Adrenal gland (tissue), 12 donors: Measurements from ENCODE around the gene PLSCR5. TPM values are rescaled to one million over a fixed set of nuclear protein-coding genes. Genes with fewer than 3 reads are reported as not detected.

Experiments
- DNase-seq, 7 donors: peaks; one replicate each; pipeline ENCODE4 v3.0.0-alpha.2; 2019 to 2020
- H3K27ac ChIP-seq, 5 donors: fragments of 200-600 bp; sonication (generic) in 4 of 5; 1 replicate in 3 of 5; 2 replicates in 2 of 5; pipeline versions ENCODE4 v1.5.1 to v1.8.0; 2016 to 2020; ENCODE audit warnings: mild to moderate bottlenecking in 1 of 5
- H3K27me3 ChIP-seq: fragments of 200-600 bp; 2 replicates; pipeline ENCODE4 v1.8.0; 2021
- H3K36me3 ChIP-seq, 2 donors: fragments of 200-600 bp; replicated peaks in 1 of 2; 1 replicate in 1 of 2; 2 replicates in 1 of 2; pipeline versions ENCODE4 v1.5.1 to v1.8.0; 2018 to 2022
- H3K4me1 ChIP-seq, 2 donors: fragments of 200-600 bp; replicated peaks in 1 of 2; 1 replicate in 1 of 2; 2 replicates in 1 of 2; pipeline versions ENCODE4 v1.5.1 to v1.8.0; 2018 to 2021
- H3K4me3 ChIP-seq, 4 donors: fragments of 200-600 bp; sonication (generic) in 3 of 4; one replicate each; pipeline ENCODE4 v1.5.1; 2016 to 2018
- H3K9me3 ChIP-seq, 3 donors: fragments of 200-600 bp; sonication (generic) in 1 of 3; replicated peaks in 1 of 3; 1 replicate in 2 of 3; 2 replicates in 1 of 3; pipeline versions ENCODE4 v1.5.1 to v1.8.0; 2016 to 2021
- CTCF ChIP-seq, 6 experiments: fragments of 450-650 bp in 4 of 6; fragments of 200-600 bp in 2 of 6; sonication (generic) in 1 of 6; IDR thresholded peaks; 1 replicate in 5 of 6; 2 replicates in 1 of 6; pipeline versions ENCODE4 v1.5.1 to v1.8.0; 2016 to 2021; ENCODE audit warnings: antibody characterized with exemption in 6 of 6, mild to moderate bottlenecking in 2 of 6, moderate library complexity in 1 of 6
- POLR2A ChIP-seq, 2 donors: fragments of 450-650 bp; IDR thresholded peaks; one replicate each; pipeline ENCODE4 v1.6.1; 2017; ENCODE audit warnings: antibody characterized with exemption in 2 of 2, mild to moderate bottlenecking in 2 of 2, moderate library complexity in 1 of 2
- WGBS, 4 donors: extraction: QIAGEN DNeasy Blood & Tissue Kit in 2 of 4; methylation state at CpG; one replicate each; pipeline versions ENCODE4 v1.1.5 to v1.1.7; 2013 to 2017; 5-methylcytosine and 5-hydroxymethylcytosine counted together
- intact Hi-C, 2 donors: fragments of 100-400 bp; cut with DNase I; formaldehyde crosslinking; loops; one replicate each; pipeline versions ENCODE4 v1.14.1 to v1.15.0; 2022 to 2023
- polyA plus RNA-seq, 3 donors: library from polyadenylated mRNA; stranded (reverse); fragments of 200-250 nt in 2 of 3; fragments of 350-450 nt in 1 of 3; fragmentation: Illumina TruSeq in 1 of 3; extraction: RNeasy Lipid Tissue Mini Kit (QIAGEN cat#74804) in 1 of 3; gene quantifications; one replicate each; pipeline ENCODE4 v1.2.3, GENCODE V29; 2013 to 2014
- total RNA-seq, 9 donors: library from RNA; depleted of rRNA in 4 of 9; stranded (reverse); fragments of >200 nt in 4 of 9; fragments of 120-200 nt in 1 of 9; fragmentation: NEBNext Ultra II Directional in 1 of 9; extraction: Animal tissue kit (Norgen Biotek cat#: 25700) in 1 of 9; gene quantifications; one replicate each; pipeline versions ENCODE4 v1.1.0 to v1.2.4, GENCODE V29; 2013 to 2023
- donor health status: healthy with polysubstance abuse.
- donor health status: Bipolar disorder and iron deficiency.
- donor health status: DM: yes; HTN: yes; CAD: no.
- donor health status: DM: no; HTN: no; CAD: no.
- donor health status: DM: no; HTN: no; CAD: no.
- donor health status: DM: yes; HTN: yes; CAD: no.

Gene PLSCR5
- total and polyA plus RNA-seq, 12 donors, result not detected

DNA sequence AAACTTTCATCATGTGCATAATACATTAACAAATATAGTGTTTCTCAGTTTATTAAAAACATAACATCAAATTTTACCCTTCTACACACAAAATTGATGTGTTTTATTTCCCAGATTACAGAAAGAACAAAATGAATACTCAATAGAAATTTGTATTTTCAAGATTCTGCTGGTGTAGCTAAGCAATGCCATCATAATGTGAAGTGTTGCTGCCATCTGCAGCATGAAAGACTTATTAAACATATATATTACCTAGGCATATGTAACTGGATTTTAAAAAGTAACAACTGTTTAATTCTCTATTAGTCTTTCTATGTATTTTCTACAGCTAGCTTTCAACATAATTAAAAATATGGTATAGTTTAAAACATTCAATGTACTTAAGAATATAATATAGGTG is 27.5 kb downstream of the PLSCR5 start:
- no peaks in the 10 kb centered on the region for H3K9me3 ChIP-seq

GRCh38 chr3:146575636-146576035 is 29.5 kb downstream of the PLSCR5 start:
- Histone ChIP-seq H3K4me3 (no peak overlapping the region), H3K9me3 (no peaks in the 10 kb centered on the region), H3K27me3 (no peaks in the 10 kb centered on the region), H3K4me1 (no peaks in the 10 kb centered on the region), H3K36me3 (no peaks in the 10 kb centered on the region), H3K27ac (no peak overlapping the region)
- WGBS, 4 donors, result 76 to 88% (median 80%) methylated on average over 2 of the region's 2 CpGs
- no peak for DNase-seq
- TF ChIP-seq CTCF (IDR thresholded peaks at IDR 0.05) (no peak), POLR2A (IDR thresholded peaks at IDR 0.05) (no peak)
- intact Hi-C loops, result no loop called here

More for the DNA sequence above, 27.5 kb downstream of the PLSCR5 start:
- H3K27ac ChIP-seq, result no peak overlapping the region
- DNase-seq, result peak in 2 of 7 donors; percentile 39 to 52
- TF ChIP-seq CTCF (IDR thresholded peaks at IDR 0.05) (peak in 5 of 6 experiments; percentile 13 to 53 (median 45)), POLR2A (IDR thresholded peaks at IDR 0.05) (no peak)
- H3K27me3 ChIP-seq, result no peaks in the 10 kb centered on the region
- intact Hi-C loops, result no loop called here
- H3K36me3 ChIP-seq, result no peaks in the 10 kb centered on the region
- H3K4me1 ChIP-seq, result no peaks in the 10 kb centered on the region
- no peak overlapping the region for H3K4me3 ChIP-seq

DNA sequence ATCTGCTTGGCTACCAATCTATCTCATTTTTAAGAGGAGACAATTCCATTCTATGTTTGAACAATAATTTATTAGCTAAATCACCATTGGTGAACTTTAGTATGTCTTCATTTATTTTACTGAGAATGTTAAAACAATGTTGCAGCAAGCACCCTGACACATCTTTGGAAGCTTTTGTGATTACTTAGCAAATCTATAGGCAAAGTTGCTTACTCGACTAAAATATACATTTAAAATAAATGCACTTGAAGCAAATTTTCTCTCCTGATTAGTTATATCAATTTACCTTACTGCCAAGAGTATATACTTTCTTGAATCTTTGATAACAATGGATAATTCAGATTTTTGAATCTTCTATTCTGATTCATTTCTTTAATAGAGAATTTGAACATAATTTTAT is 31.0 kb downstream of the PLSCR5 start:
- TF ChIP-seq POLR2A (IDR thresholded peaks at IDR 0.05) (no peak), CTCF (IDR thresholded peaks at IDR 0.05) (no peak)
- WGBS, 4 donors, result 53 to 72% (median 66%) methylated on average over 1 of the region's 1 CpG
- H3K9me3 ChIP-seq, result no peaks in the 10 kb centered on the region
- no peaks in the 10 kb centered on the region for H3K36me3 ChIP-seq
- H3K4me1 ChIP-seq, result no peaks in the 10 kb centered on the region
- DNase-seq, result no peak
- no peaks in the 10 kb centered on the region for H3K27me3 ChIP-seq
- intact Hi-C loops, result no loop called here
- H3K4me3 ChIP-seq, result no peak overlapping the region
- H3K27ac ChIP-seq, result no peak overlapping the region

- no peaks in the 10 kb centered on the region for H3K9me3 ChIP-seq
- H3K4me3 ChIP-seq, result no peak overlapping the region
- 35 to 58% (median 53%) methylated on average over 3 of the region's 3 CpGs for WGBS, 4 donors
- H3K4me1 ChIP-seq, result no peaks in the 10 kb centered on the region
- no peak for TF ChIP-seq POLR2A (IDR thresholded peaks at IDR 0.05)
- TF ChIP-seq CTCF (IDR thresholded peaks at IDR 0.05), result no peak
- no peak for DNase-seq
- intact Hi-C loops, result no loop called here
- H3K27ac ChIP-seq, result no peak overlapping the region
- H3K36me3 ChIP-seq, result no peaks in the 10 kb centered on the region
- no peaks in the 10 kb centered on the region for H3K27me3 ChIP-seq
Measured at GRCh38 chr3:146569314-146569713, 35.8 kb downstream of the PLSCR5 start.
